Stimulated activated CD8-positive, alpha-beta memory T cell treated with anti-CD3 and anti-CD28 coated beads, Interleukin-12 subunit alpha, Interleukin-12 subunit beta, amount 100 ng/mL, for 1 hour (primary cell): Measurements from ENCODE around the gene LRRC66.

Source experiments
- DNase-seq: peaks from one replicate; pipeline ENCODE4 v3.0.0-alpha.2; 2020; ENCODE audit warnings: low read depth

The LRRC66 gene

GRCh38 chr4:52014903-52015302, 5.3 kb downstream of the LRRC66 start:
- no peak for DNase-seq

DNA sequence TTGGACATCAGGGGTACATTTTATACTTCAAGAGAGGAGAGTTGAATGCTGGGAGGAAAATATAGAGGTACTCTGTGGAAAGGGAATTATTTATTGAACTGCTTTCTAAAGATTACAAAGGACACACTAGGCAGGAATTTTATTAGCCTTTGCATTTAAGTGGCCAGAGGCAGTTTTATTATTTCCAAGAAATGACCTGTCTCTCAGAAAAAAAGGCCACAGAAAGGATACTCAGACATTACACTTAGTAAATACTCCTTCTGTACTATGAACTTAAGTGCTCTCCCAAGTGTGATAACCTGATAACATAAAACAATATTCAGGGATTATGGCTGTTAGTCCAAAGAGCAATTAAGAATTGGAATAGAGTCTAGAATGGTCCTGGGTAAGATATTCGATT, 7.5 kb downstream of the LRRC66 start:
- no peak for DNase-seq

GRCh38 chr4:52010986-52011385, 9.2 kb downstream of the LRRC66 start:
- no peak for DNase-seq

DNA sequence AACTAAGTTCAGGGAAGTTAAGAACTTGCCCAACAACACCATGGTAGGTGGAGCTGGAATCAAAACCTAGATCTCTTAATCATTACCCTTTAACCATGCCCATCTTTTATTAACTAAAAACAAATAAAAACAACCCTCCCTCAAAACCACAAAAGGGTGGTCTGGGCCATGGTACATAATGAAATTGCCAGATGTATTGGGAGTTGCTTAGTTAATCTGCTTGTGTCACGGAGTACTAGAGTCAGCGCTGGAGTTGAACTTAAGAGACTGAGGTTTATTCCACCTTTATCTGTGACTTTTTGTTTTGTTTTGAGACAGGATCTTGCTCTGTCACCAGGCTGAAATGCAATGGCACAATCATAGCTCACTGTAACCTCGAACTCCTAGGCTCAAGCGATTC, 13.3 kb downstream of the LRRC66 start:
- no peak for DNase-seq

DNA sequence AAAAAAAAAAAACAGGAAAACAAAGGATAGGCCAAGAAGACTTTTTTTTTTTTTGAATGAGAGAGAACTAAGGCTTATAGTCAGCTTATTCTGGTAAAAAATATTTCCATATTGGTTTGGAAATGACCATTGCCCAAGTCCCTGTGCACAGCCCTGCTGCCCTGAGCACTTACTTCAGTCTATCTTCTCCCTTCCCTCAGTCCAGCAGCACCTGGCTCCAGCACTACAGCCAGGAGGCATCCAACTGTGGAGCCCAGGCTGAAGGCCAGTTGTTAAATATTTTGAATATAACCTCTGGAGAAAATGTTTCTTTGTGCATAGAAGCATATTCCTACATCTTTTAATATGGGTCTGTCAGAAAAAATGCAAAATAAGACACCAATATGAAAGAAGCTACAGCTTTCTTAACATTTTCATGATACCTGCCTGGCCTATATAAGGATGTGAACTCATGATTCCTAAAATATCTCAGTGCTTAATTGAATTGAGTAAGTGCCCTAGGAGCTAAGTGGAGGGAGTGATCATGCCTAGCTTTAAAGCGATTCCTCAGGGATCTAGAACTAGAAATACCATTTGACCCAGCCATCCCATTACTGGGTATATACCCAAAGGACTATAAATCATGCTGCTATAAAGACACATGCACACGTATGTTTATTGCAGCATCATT, 14.4 kb downstream of the LRRC66 start:
- no peak for DNase-seq

GRCh38 chr4:52004414-52004813, 15.7 kb downstream of the LRRC66 start:
- DNase-seq, result no peak

- DNase-seq, result no peak
These were observed 18.5 kb downstream of the LRRC66 start for GRCh38 chr4:52001616-52002015.

DNA sequence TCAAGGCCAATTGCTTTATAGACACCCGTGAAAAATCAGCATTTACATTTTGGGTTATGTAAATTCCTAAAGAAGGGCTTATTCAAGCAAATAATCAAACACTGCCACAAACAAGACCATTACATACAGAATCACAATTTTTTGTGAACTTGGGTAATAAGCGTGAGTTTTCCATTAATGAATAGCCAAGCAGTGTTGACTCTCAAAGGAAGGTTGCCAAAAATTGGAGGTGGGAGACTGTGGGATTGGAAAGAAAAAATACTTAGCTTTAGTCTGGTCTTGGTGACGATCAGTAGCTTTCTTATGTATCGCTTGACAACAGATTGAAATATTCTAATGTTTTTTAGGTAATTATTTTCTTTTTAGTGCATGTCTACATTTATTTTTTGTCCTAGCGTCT, 20.9 kb downstream of the LRRC66 start:
- DNase-seq, result no peak

GRCh38 chr4:51998837-51999236, 21.3 kb downstream of the LRRC66 start:
- no peak for DNase-seq

DNA sequence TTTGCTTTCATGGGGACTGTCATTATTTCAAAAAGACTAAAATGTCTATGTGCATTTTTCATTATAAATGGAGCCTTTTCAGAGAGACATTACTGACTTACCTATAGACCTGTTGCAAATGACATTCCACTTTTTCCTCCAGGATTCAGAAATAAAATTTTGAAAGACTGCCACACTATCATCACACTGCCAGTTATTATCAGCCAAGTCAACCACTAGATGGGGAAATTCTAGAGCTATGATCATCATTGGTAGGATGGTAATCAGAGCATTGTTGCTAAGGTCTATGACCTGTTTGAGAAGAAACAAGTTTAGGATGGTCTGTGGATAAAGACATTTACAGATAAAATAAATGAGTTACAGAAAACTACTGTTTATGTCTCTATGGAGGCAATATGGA, 22.5 kb downstream of the LRRC66 start:
- DNase-seq, result no peak

DNA sequence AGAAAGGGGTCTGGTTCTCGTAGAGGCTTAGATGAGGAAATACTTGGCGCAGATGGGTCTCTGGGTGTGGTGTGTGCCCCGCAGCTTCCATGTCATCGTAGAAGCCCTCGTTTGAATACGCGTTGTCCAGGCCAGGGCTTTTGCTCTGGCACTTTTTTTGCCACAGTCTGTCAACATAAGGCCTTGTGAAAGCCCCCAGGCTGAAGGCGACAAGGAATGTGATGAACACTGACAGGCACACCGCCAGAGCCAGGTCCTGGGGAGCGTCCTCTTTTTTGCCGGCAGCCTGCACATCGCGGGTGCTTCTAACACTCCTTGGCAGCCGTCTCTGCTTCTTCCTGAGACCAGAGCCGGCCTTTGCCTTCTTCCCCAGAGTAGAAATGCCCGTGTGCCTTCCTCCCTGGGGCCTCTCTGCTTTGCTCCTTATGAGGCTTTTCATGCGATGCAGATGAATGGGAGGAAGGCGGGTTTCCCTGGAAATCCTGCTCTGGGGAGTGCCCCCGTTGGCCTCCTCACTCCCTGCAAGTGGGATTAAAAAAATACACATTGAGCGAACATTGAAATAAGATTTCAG, 24.4 kb downstream of the LRRC66 start:
- DNase-seq, result no peak

DNA sequence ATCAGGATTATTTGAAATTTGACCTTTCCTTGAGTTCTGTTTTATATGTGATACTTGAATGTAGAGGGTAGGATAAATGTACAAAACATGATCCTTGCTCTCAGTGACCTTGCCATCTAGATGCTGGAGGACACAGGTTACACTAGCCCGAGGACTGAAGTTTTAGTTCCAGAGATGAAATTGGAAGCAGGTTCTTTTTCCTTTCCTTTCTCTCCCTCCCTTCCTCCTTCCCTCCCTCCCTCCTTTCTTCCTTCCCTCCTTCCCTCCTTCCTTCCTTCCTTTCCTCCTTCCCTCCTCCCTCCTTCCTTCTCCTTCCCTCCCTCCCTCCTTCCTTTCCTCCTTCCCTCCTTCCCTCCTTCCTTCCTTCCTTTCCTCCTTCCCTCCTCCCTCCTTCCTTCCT, 54.3 kb downstream of the LRRC66 start:
- no peak for DNase-seq

GRCh38 chr4:51963841-51964517, 56.2 kb downstream of the LRRC66 start:
- no peak for DNase-seq

- DNase-seq, result no peak
These were observed 59.7 kb downstream of the LRRC66 start for GRCh38 chr4:51960486-51960885.

- DNase-seq, result no peak
These were observed 61.8 kb downstream of the LRRC66 start for GRCh38 chr4:51958199-51958968.
